Suprapubic skin (tissue), 4 donors: ENCODE results near the gene ABCB6. TPM values are rescaled to one million over a fixed set of nuclear protein-coding genes. Genes with fewer than 3 reads are reported as not detected.

Experiments
- DNase-seq, 2 donors: peaks; one replicate each; pipeline ENCODE4 v3.0.0-alpha.2; 2019; ENCODE audit warnings: low spot score in 2 of 2
- H3K27ac ChIP-seq: fragments of 200-600 bp; sonication (generic); one replicate; pipeline ENCODE4 v1.5.1; 2019
- H3K27me3 ChIP-seq: fragments of 200-600 bp; sonication (generic); one replicate; pipeline ENCODE4 v1.5.1; 2019
- H3K36me3 ChIP-seq: fragments of 200-600 bp; sonication (generic); one replicate; pipeline ENCODE4 v1.5.1; 2019
- H3K4me1 ChIP-seq: fragments of 200-600 bp; sonication (generic); one replicate; pipeline ENCODE4 v1.5.1; 2019
- H3K4me3 ChIP-seq: fragments of 200-600 bp; sonication (generic); one replicate; pipeline ENCODE4 v1.5.1; 2019; ENCODE audit warnings: mild to moderate bottlenecking
- H3K9me3 ChIP-seq: fragments of 200-600 bp; sonication (generic); one replicate; pipeline ENCODE4 v1.5.1; 2019
- CTCF ChIP-seq, 2 donors: fragments of 200-600 bp in 1 of 2; fragments of 450-650 bp in 1 of 2; sonication (generic) in 1 of 2; IDR thresholded peaks; one replicate each; pipeline ENCODE4 v1.5.1; 2016 to 2019; ENCODE audit warnings: antibody characterized with exemption in 2 of 2, mild to moderate bottlenecking in 1 of 2, moderate library complexity in 1 of 2
- EP300 ChIP-seq: sonication (generic); formaldehyde crosslinking; IDR thresholded peaks from one replicate; pipeline ENCODE4 v1.6.1; 2017; ENCODE audit warnings: antibody characterized with exemption
- POLR2A ChIP-seq, 2 donors: fragments of 450-650 bp; IDR thresholded peaks; one replicate each; pipeline ENCODE4 v1.6.1; 2017; ENCODE audit warnings: antibody characterized with exemption in 2 of 2, mild to moderate bottlenecking in 2 of 2, moderate library complexity in 2 of 2
- POLR2AphosphoS5 ChIP-seq, 3 donors: sonication (generic); formaldehyde crosslinking; IDR thresholded peaks; one replicate each; pipeline ENCODE4 v1.6.1; 2017; ENCODE audit warnings: antibody characterized with exemption in 3 of 3
- WGBS: methylation state at CpG from one replicate; pipeline ENCODE4 v1.1.5; 2018; 5-methylcytosine and 5-hydroxymethylcytosine counted together
- total RNA-seq, 4 donors: library from RNA; depleted of rRNA; stranded (reverse); fragments of >200 nt; gene quantifications; one replicate each; pipeline ENCODE4 v1.1.0, GENCODE V29; 2016

Gene ABCB6
- total RNA-seq, 4 donors from 2014 or later, result 16.3 to 24.0 (median 20.7) TPM

- H3K4me1 ChIP-seq, result no peaks in the 10 kb centered on the region
- no peaks in the 10 kb centered on the region for H3K36me3 ChIP-seq
- no peaks in the 10 kb centered on the region for H3K9me3 ChIP-seq
- no peak overlapping the region for H3K4me3 ChIP-seq
- 94% methylated on average over 1 of the region's 1 CpG for WGBS
- DNase-seq, result peak in 1 of 2 donors; percentile 5
- TF ChIP-seq EP300 (no peak), POLR2A (IDR thresholded peaks at IDR 0.05) (no peak)
- no peak overlapping the region for H3K27ac ChIP-seq
- H3K27me3 ChIP-seq, result peaks cover 5% of the 10 kb centered on the region
Observed at GRCh38 chr2:219197388-219197787, 21.4 kb downstream of the ABCB6 start.

GRCh38 chr2:219186754-219187456 lies 31.9 kb downstream of the ABCB6 start:
- Histone ChIP-seq H3K27me3 (no peaks in the 10 kb centered on the region), H3K36me3 (peaks cover 28% of the 10 kb centered on the region), H3K4me3 (no peak overlapping the region), H3K4me1 (no peaks in the 10 kb centered on the region), H3K27ac (no peak overlapping the region), H3K9me3 (no peaks in the 10 kb centered on the region)
- 85% methylated on average over 7 of the region's 7 CpGs for WGBS
- TF ChIP-seq EP300 (no peak), POLR2AphosphoS5 (IDR thresholded peaks at IDR 0.05) (no peak), POLR2A (IDR thresholded peaks at IDR 0.05) (no peak), CTCF (IDR thresholded peaks at IDR 0.05) (no peak)
- peak in 1 of 2 donors; percentile 6 for DNase-seq

GRCh38 chr2:219184121-219184520 lies 34.6 kb downstream of the ABCB6 start:
- whole genome bisulfite sequencing, result 88% methylated on average over 2 of the region's 2 CpGs
- Histone ChIP-seq H3K9me3 (no peaks in the 10 kb centered on the region), H3K36me3 (peaks cover 54% of the 10 kb centered on the region), H3K4me3 (no peak overlapping the region), H3K27me3 (no peaks in the 10 kb centered on the region), H3K27ac (no peak overlapping the region), H3K4me1 (peaks cover 11% of the 10 kb centered on the region)
- TF ChIP-seq POLR2A (IDR thresholded peaks at IDR 0.05) (no peak), POLR2AphosphoS5 (IDR thresholded peaks at IDR 0.05) (no peak), EP300 (no peak), CTCF (IDR thresholded peaks at IDR 0.05) (no peak)
- DNase-seq, result peak in 1 of 2 donors; percentile 2

- no peak overlapping the region for H3K27ac ChIP-seq
- H3K4me3 ChIP-seq, result no peak overlapping the region
- peaks cover 18% of the 10 kb centered on the region for H3K4me1 ChIP-seq
- TF ChIP-seq EP300 (no peak), CTCF (IDR thresholded peaks at IDR 0.05) (no peak), POLR2A (IDR thresholded peaks at IDR 0.05) (no peak), POLR2AphosphoS5 (IDR thresholded peaks at IDR 0.05) (no peak)
- 91% methylated on average over 6 of the region's 6 CpGs for WGBS
- H3K9me3 ChIP-seq, result no peaks in the 10 kb centered on the region
- peaks cover 54% of the 10 kb centered on the region for H3K36me3 ChIP-seq
- no peaks in the 10 kb centered on the region for H3K27me3 ChIP-seq
- DNase-seq, result peak in 1 of 2 donors; percentile 37
Observed at GRCh38 chr2:219183151-219183772, 35.5 kb downstream of the ABCB6 start.

GRCh38 chr2:219182331-219183150 lies 36.2 kb downstream of the ABCB6 start:
- H3K36me3 ChIP-seq, result peaks cover 54% of the 10 kb centered on the region
- no peaks in the 10 kb centered on the region for H3K9me3 ChIP-seq
- H3K27ac ChIP-seq, result no peak overlapping the region
- H3K27me3 ChIP-seq, result no peaks in the 10 kb centered on the region
- DNase-seq, result peak in 1 of 2 donors; percentile 57
- TF ChIP-seq EP300 (no peak), POLR2A (IDR thresholded peaks at IDR 0.05) (no peak), CTCF (IDR thresholded peaks at IDR 0.05) (no peak), POLR2AphosphoS5 (IDR thresholded peaks at IDR 0.05) (no peak)
- 73% methylated on average over 7 of the region's 8 CpGs for WGBS
- H3K4me3 ChIP-seq, result no peak overlapping the region
- peaks cover 18% of the 10 kb centered on the region for H3K4me1 ChIP-seq
